Measurements from ENCODE around the gene ABLIM3. TPM values are rescaled to one million over a fixed set of nuclear protein-coding genes. Genes with fewer than 3 reads are reported as not detected.

ABLIM3 gene
- total and polyA plus RNA-seq, 9 donors, result 33.2 to 131 (median 109) TPM

DNA sequence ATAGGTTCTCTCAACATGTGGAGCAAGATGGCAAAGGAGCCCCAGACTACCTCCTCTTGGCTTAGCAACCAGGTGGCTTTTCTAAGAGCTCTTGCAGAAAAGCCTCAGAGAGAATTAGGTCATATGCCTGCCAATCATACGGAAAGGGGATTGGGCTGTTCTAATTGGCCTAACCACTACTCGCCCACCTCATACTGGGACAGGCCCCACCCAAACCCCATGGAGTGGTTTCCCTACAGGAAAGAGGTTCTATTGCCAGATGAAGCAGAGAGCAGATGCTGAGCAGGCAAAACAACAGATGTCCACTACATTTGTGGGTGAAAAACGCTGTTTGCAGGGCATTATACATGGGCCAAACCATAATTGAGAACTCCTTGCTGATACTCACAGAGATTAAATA, 29.0 kb downstream of the ABLIM3 start:
- Histone ChIP-seq H3K36me3 (ENCODE audit: control insufficient read depth, insufficient read depth, low read length) (no peaks in the 10 kb centered on the region), H3K27ac (ENCODE audit: low read length) (no peak overlapping the region), H3K9me3 (replicated peaks; ENCODE audit: control insufficient read depth, low read depth, low read length) (no peaks in the 10 kb centered on the region), H3K4me1 (ENCODE audit: control insufficient read depth, insufficient read depth, low read length) (peaks cover 20% of the 10 kb centered on the region), H3K4me3 (ENCODE audit: low read length) (no peak overlapping the region), H3K27me3 (ENCODE audit: control insufficient read depth, insufficient read depth, low read length) (no peaks in the 10 kb centered on the region)
- WGBS (ENCODE audit: insufficient coverage), result no CpG with 5 or more reads among the region's 3 CpGs
- no peak for DNase-seq

GRCh38 chr5:149172261-149172660, 31.0 kb downstream of the ABLIM3 start:
- Histone ChIP-seq H3K36me3 (ENCODE audit: control insufficient read depth, insufficient read depth, low read length) (no peaks in the 10 kb centered on the region), H3K4me3 (ENCODE audit: low read length) (no peak overlapping the region), H3K27me3 (ENCODE audit: control insufficient read depth, insufficient read depth, low read length) (no peaks in the 10 kb centered on the region), H3K27ac (ENCODE audit: low read length) (no peak overlapping the region), H3K9me3 (replicated peaks; ENCODE audit: control insufficient read depth, low read depth, low read length) (no peaks in the 10 kb centered on the region), H3K4me1 (ENCODE audit: control insufficient read depth, insufficient read depth, low read length) (peaks cover 32% of the 10 kb centered on the region)
- DNase-seq, result no peak
- WGBS (ENCODE audit: insufficient coverage), result 71% methylated on average over 3 of the region's 4 CpGs

DNA sequence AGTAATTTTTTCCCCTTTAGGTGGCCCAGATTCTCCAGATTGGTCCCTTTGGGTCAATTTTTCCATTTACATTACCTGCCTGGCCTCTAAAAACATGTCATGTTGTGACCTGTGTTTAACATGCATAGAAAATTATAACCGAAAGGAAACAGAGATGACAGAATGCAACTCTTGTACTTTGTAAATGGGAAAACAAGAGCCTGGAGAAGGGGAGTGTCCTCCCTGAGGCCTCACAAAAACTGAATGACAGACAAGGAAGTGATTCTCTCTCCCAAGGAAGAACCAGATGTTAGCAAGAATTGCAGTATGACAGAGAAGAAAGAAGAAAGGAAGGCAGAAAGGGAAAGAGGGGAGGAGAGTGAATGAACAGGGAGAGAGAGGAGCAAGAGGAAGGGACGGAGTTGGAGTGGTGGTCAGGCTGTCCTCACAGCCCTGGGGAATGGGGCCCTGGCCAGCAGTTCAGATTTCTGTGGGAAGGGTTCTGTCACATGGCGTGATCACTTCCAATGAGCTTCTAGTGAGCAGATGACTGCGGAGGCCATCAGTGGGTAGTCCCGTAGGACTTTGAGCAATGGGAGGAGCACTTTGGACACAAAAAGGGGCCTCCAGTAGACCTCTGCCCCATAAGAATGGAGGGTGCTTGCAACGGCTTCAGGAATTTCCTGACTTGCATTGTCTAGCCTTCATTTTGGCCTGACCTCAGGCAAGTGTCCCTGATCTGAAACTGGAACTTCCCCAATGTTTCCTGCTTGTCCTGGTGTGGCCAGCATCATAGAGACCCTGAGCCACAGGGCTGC, 31.6 kb downstream of the ABLIM3 start:
- no peaks in the 10 kb centered on the region for H3K36me3 ChIP-seq (ENCODE audit: control insufficient read depth, insufficient read depth, low read length)
- no peaks in the 10 kb centered on the region for H3K27me3 ChIP-seq (ENCODE audit: control insufficient read depth, insufficient read depth, low read length)
- no peak overlapping the region for H3K4me3 ChIP-seq (ENCODE audit: low read length)
- peaks cover 36% of the 10 kb centered on the region for H3K4me1 ChIP-seq (ENCODE audit: control insufficient read depth, insufficient read depth, low read length)
- H3K9me3 ChIP-seq (replicated peaks; ENCODE audit: control insufficient read depth, low read depth, low read length), result no peaks in the 10 kb centered on the region
- WGBS (ENCODE audit: insufficient coverage), result 51% methylated on average over 5 of the region's 6 CpGs
- no peak for DNase-seq
- H3K27ac ChIP-seq (ENCODE audit: low read length), result peak overlapping the region; percentile 5

DNA sequence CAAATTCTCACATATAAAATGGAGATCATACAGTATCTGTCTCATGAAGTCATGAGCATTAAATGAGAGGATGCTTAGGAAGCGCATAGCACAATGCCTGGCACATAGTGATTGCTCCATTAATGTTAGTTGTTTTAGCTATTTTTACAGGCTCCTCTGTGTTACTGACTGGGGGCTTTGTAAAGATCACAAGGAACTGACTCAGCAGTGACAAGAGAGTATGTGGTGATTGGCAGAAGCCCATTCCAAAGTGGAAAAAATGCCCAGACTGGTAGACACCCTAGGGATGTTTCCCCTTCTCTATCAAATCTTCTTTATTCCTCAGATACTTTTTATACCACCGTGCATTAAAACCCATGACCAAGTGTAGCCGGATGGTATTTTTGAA, 33.5 kb downstream of the ABLIM3 start:
- no peak for DNase-seq
- WGBS (ENCODE audit: insufficient coverage), result 100% methylated on average over 1 of the region's 3 CpGs
- Histone ChIP-seq H3K27ac (ENCODE audit: low read length) (peak overlapping the region; percentile 74), H3K4me1 (ENCODE audit: control insufficient read depth, insufficient read depth, low read length) (peaks cover 39% of the 10 kb centered on the region), H3K4me3 (ENCODE audit: low read length) (no peak overlapping the region), H3K9me3 (replicated peaks; ENCODE audit: control insufficient read depth, low read depth, low read length) (no peaks in the 10 kb centered on the region), H3K27me3 (ENCODE audit: control insufficient read depth, insufficient read depth, low read length) (no peaks in the 10 kb centered on the region), H3K36me3 (ENCODE audit: control insufficient read depth, insufficient read depth, low read length) (no peaks in the 10 kb centered on the region)

- H3K27ac ChIP-seq (ENCODE audit: low read length), result peak overlapping the region; percentile 76
- peak; percentile 64 for DNase-seq
- H3K36me3 ChIP-seq (ENCODE audit: control insufficient read depth, insufficient read depth, low read length), result no peaks in the 10 kb centered on the region
- H3K27me3 ChIP-seq (ENCODE audit: control insufficient read depth, insufficient read depth, low read length), result no peaks in the 10 kb centered on the region
- H3K9me3 ChIP-seq (replicated peaks; ENCODE audit: control insufficient read depth, low read depth, low read length), result no peaks in the 10 kb centered on the region
- H3K4me3 ChIP-seq (ENCODE audit: low read length), result no peak overlapping the region
- H3K4me1 ChIP-seq (ENCODE audit: control insufficient read depth, insufficient read depth, low read length), result peaks cover 36% of the 10 kb centered on the region
- WGBS (ENCODE audit: insufficient coverage), result 56% methylated on average over 9 of the region's 12 CpGs
Measured at GRCh38 chr5:149175346-149176105, 34.2 kb downstream of the ABLIM3 start.

DNA sequence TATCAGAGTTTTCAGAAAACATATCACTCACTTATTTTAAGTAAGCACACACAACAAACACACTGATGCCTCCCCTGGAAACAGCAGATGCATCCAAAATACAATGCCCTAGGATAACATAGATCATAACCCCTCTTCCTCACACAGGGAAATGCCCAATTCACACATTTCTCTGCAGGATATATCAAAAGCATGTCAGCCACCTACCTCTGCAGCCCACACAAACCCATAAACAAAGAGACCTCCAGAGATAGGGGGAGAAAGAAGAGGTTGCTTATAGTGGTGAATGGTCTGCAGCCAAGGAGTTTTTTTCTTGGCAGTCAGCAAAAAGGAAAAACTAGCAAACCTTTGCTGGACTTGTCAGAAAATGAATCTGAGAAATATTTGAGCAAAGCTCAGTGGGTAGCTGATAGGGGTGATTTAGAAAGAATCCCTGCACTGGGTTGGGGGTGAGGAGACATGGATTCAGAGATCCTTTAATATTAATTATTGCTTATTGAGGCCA, 36.1 kb downstream of the ABLIM3 start:
- Histone ChIP-seq H3K36me3 (ENCODE audit: control insufficient read depth, insufficient read depth, low read length) (no peaks in the 10 kb centered on the region), H3K27me3 (ENCODE audit: control insufficient read depth, insufficient read depth, low read length) (no peaks in the 10 kb centered on the region), H3K4me3 (ENCODE audit: low read length) (no peak overlapping the region), H3K27ac (ENCODE audit: low read length) (no peak overlapping the region), H3K9me3 (replicated peaks; ENCODE audit: control insufficient read depth, low read depth, low read length) (no peaks in the 10 kb centered on the region), H3K4me1 (ENCODE audit: control insufficient read depth, insufficient read depth, low read length) (peaks cover 36% of the 10 kb centered on the region)
- DNase-seq, result no peak

- Histone ChIP-seq H3K27me3 (ENCODE audit: control insufficient read depth, insufficient read depth, low read length) (no peaks in the 10 kb centered on the region), H3K27ac (ENCODE audit: low read length) (peak overlapping the region; percentile 4), H3K4me3 (ENCODE audit: low read length) (no peak overlapping the region), H3K9me3 (replicated peaks; ENCODE audit: control insufficient read depth, low read depth, low read length) (no peaks in the 10 kb centered on the region), H3K36me3 (ENCODE audit: control insufficient read depth, insufficient read depth, low read length) (no peaks in the 10 kb centered on the region), H3K4me1 (ENCODE audit: control insufficient read depth, insufficient read depth, low read length) (peaks cover 31% of the 10 kb centered on the region)
- no peak for DNase-seq
- WGBS (ENCODE audit: insufficient coverage), result 62% methylated on average over 8 of the region's 8 CpGs
Measured at GRCh38 chr5:149177911-149178565, 36.7 kb downstream of the ABLIM3 start.

DNA sequence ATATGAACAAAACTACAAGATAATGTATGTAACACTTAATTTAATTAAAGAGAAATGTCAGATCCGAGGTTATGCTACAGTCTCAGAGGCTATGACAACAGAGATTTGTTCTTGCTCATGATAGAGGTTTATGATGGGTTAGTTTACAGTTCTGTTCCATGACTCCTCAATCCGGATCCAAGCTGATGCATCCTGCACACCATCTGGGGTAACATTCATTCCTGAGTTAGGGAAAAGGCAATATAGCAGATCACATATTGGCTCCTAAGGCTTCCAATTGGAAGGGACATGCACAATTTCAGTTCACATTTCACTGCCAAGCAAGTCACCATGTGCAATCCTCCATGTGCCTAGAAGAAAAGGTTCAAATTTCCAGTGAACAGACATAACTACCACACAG, 40.4 kb downstream of the ABLIM3 start:
- Histone ChIP-seq H3K27me3 (ENCODE audit: control insufficient read depth, insufficient read depth, low read length) (no peaks in the 10 kb centered on the region), H3K36me3 (ENCODE audit: control insufficient read depth, insufficient read depth, low read length) (peaks cover 9% of the 10 kb centered on the region), H3K27ac (ENCODE audit: low read length) (no peak overlapping the region), H3K4me1 (ENCODE audit: control insufficient read depth, insufficient read depth, low read length) (peaks cover 9% of the 10 kb centered on the region), H3K9me3 (replicated peaks; ENCODE audit: control insufficient read depth, low read depth, low read length) (no peaks in the 10 kb centered on the region), H3K4me3 (ENCODE audit: low read length) (no peak overlapping the region)
- 83% methylated on average over 1 of the region's 2 CpGs for WGBS (ENCODE audit: insufficient coverage)
- DNase-seq, result no peak

- Histone ChIP-seq H3K9me3 (replicated peaks; ENCODE audit: control insufficient read depth, low read depth, low read length) (no peaks in the 10 kb centered on the region), H3K4me1 (ENCODE audit: control insufficient read depth, insufficient read depth, low read length) (peaks cover 9% of the 10 kb centered on the region), H3K27ac (ENCODE audit: low read length) (no peak overlapping the region), H3K36me3 (ENCODE audit: control insufficient read depth, insufficient read depth, low read length) (peaks cover 9% of the 10 kb centered on the region), H3K4me3 (ENCODE audit: low read length) (no peak overlapping the region), H3K27me3 (ENCODE audit: control insufficient read depth, insufficient read depth, low read length) (no peaks in the 10 kb centered on the region)
- WGBS (ENCODE audit: insufficient coverage), result no CpG with 5 or more reads among the region's 1 CpG
- no peak for DNase-seq
Measured at GRCh38 chr5:149182241-149182640, 40.9 kb downstream of the ABLIM3 start.

- Histone ChIP-seq H3K27me3 (ENCODE audit: control insufficient read depth, insufficient read depth, low read length) (no peaks in the 10 kb centered on the region), H3K9me3 (replicated peaks; ENCODE audit: control insufficient read depth, low read depth, low read length) (no peaks in the 10 kb centered on the region), H3K36me3 (ENCODE audit: control insufficient read depth, insufficient read depth, low read length) (peaks cover 9% of the 10 kb centered on the region), H3K4me1 (ENCODE audit: control insufficient read depth, insufficient read depth, low read length) (peaks cover 2% of the 10 kb centered on the region), H3K27ac (ENCODE audit: low read length) (no peak overlapping the region), H3K4me3 (ENCODE audit: low read length) (no peak overlapping the region)
- no peak for DNase-seq
- WGBS (ENCODE audit: insufficient coverage), result 100% methylated on average over 1 of the region's 3 CpGs
Measured at GRCh38 chr5:149185067-149185466, 43.8 kb downstream of the ABLIM3 start.
